ENCODE results near the gene NKAIN2.

Gene NKAIN2

DNA sequence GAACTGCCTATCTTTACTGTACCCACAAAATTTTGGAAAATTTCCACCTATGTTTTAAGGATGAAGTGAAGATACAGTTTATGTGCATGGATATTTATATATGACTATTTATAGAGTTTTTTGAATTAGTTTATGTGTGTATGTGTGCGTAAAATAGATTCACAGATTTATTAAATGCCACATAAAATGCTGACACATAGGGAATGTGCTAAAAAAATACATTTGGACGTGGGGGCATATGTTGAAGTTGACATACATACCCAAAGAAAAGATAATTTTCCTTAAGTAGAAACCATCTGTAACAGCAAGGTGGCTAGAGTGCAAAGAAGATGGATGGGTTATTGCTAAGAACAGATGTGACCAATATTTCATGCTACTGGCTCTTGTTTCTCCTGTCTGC is 856.5 kb downstream of the NKAIN2 start:
- no peak for DNase-seq (ENCODE audit: low read depth)
- TF ChIP-seq, protein P1, sequence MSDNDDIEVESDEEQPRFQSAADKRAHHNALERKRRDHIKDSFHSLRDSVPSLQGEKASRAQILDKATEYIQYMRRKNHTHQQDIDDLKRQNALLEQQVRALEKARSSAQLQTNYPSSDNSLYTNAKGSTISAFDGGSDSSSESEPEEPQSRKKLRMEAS (IDR thresholded peaks at IDR 0.05; ENCODE audit: low read depth, low read length), result no peak
- TF ChIP-seq, protein P2, sequence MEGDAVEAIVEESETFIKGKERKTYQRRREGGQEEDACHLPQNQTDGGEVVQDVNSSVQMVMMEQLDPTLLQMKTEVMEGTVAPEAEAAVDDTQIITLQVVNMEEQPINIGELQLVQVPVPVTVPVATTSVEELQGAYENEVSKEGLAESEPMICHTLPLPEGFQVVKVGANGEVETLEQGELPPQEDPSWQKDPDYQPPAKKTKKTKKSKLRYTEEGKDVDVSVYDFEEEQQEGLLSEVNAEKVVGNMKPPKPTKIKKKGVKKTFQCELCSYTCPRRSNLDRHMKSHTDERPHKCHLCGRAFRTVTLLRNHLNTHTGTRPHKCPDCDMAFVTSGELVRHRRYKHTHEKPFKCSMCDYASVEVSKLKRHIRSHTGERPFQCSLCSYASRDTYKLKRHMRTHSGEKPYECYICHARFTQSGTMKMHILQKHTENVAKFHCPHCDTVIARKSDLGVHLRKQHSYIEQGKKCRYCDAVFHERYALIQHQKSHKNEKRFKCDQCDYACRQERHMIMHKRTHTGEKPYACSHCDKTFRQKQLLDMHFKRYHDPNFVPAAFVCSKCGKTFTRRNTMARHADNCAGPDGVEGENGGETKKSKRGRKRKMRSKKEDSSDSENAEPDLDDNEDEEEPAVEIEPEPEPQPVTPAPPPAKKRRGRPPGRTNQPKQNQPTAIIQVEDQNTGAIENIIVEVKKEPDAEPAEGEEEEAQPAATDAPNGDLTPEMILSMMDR (IDR thresholded peaks at IDR 0.05; ENCODE audit: low read depth, low read length), result no peak
- TF ChIP-seq POLR2A (IDR thresholded peaks at IDR 0.05; ENCODE audit: extremely low read depth, insufficient read length) (no peak), MYC (IDR thresholded peaks at IDR 0.05; ENCODE audit: low read depth, low read length) (no peak)
- H3K4me3 ChIP-seq (ENCODE audit: low read depth, low read length), result no peak overlapping the region

GRCh38 chr6:124661097-124661661 is 857.5 kb downstream of the NKAIN2 start:
- no peak overlapping the region for H3K4me3 ChIP-seq (ENCODE audit: low read depth, low read length)
- TF ChIP-seq, protein P2 (IDR thresholded peaks at IDR 0.05; ENCODE audit: low read depth, low read length), result no peak
- TF ChIP-seq, protein P1 (IDR thresholded peaks at IDR 0.05; ENCODE audit: low read depth, low read length), result no peak
- no peak for TF ChIP-seq MYC (IDR thresholded peaks at IDR 0.05; ENCODE audit: low read depth, low read length)
- no peak for TF ChIP-seq POLR2A (IDR thresholded peaks at IDR 0.05; ENCODE audit: extremely low read depth, insufficient read length)
- no peak for DNase-seq (ENCODE audit: low read depth)

- TF ChIP-seq, protein P1 (IDR thresholded peaks at IDR 0.05; ENCODE audit: low read depth, low read length), result no peak
- TF ChIP-seq, protein P2 (IDR thresholded peaks at IDR 0.05; ENCODE audit: low read depth, low read length), result no peak
- TF ChIP-seq MYC (IDR thresholded peaks at IDR 0.05; ENCODE audit: low read depth, low read length) (no peak), POLR2A (IDR thresholded peaks at IDR 0.05; ENCODE audit: extremely low read depth, insufficient read length) (no peak)
- no peak overlapping the region for H3K4me3 ChIP-seq (ENCODE audit: low read depth, low read length)
- no peak for DNase-seq (ENCODE audit: low read depth)
Observed at GRCh38 chr6:124668028-124668427, 864.4 kb downstream of the NKAIN2 start.

DNA sequence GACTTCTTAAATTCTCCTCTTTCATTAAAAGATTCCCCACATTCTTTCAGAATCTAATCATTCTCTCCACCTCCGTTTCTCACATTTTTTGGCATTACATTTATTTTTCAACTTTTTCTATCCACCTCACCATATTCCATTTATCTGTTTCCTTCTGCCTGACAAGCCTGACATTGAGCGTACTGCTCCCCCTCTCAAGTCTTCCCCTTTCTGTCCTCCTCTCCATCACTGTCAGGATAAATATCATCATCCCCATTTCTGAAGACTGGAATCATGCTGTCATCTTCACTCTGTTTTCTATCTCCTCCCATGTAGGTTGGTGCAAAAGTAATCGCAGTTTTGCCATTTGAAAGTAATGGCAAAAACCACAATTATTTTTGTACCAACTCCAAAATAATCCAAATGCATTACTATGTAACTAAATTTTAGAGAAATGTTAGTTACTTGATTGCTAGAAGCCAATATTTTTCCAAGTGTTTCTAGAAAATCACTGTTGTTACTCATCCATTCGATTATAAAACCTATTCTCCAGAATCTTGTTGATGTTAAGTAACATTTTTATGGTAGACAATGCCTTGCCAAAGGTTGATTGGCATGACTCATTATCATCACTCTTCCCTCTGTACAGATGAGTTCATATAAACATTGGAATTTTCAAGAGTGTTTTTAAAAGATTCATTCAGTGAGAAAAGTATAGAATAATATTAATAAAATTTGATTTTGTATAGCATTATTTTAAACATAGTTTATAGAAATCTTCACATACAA is 866.2 kb downstream of the NKAIN2 start:
- DNase-seq (ENCODE audit: low read depth), result no peak
- H3K4me3 ChIP-seq (ENCODE audit: low read depth, low read length), result no peak overlapping the region
- no peak for TF ChIP-seq MYC (IDR thresholded peaks at IDR 0.05; ENCODE audit: low read depth, low read length)
- TF ChIP-seq, protein P1 (IDR thresholded peaks at IDR 0.05; ENCODE audit: low read depth, low read length), result no peak
- TF ChIP-seq POLR2A (IDR thresholded peaks at IDR 0.05; ENCODE audit: extremely low read depth, insufficient read length), result no peak

DNA sequence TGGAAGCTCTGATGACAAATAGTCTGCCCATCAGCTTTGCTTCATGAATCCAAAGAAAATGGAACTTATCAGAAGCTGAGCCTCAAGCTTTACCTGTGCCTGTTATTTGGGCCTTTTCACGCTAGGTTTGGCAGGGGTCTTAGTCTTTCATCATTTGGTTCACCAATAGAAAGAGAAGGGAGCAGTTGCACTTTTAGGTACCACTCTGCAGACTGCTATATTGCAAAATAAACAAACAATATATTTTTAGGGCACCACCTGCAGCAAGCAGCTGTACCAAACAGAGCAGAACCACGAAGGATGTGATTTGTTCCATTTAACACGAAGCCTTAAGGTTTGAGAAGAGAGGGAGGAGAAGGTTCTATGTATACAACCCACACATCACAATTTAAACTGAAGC is 867.1 kb downstream of the NKAIN2 start:
- no peak for DNase-seq (ENCODE audit: low read depth)
- TF ChIP-seq MYC (IDR thresholded peaks at IDR 0.05; ENCODE audit: low read depth, low read length) (no peak), POLR2A (IDR thresholded peaks at IDR 0.05; ENCODE audit: extremely low read depth, insufficient read length) (no peak)
- TF ChIP-seq, protein P1 (IDR thresholded peaks at IDR 0.05; ENCODE audit: low read depth, low read length), result no peak
- TF ChIP-seq, protein P2 (IDR thresholded peaks at IDR 0.05; ENCODE audit: low read depth, low read length), result no peak
- no peak overlapping the region for H3K4me3 ChIP-seq (ENCODE audit: low read depth, low read length)

GRCh38 chr6:124671324-124671723 is 867.7 kb downstream of the NKAIN2 start:
- no peak overlapping the region for H3K4me3 ChIP-seq (ENCODE audit: low read depth, low read length)
- DNase-seq (ENCODE audit: low read depth), result no peak
- TF ChIP-seq, protein P1 (IDR thresholded peaks at IDR 0.05; ENCODE audit: low read depth, low read length), result no peak
- TF ChIP-seq POLR2A (IDR thresholded peaks at IDR 0.05; ENCODE audit: extremely low read depth, insufficient read length) (no peak), MYC (IDR thresholded peaks at IDR 0.05; ENCODE audit: low read depth, low read length) (no peak)
- TF ChIP-seq, protein P2 (IDR thresholded peaks at IDR 0.05; ENCODE audit: low read depth, low read length), result no peak
